T-helper 1 cell (primary cell): ENCODE measurements around the gene TIMP3.

Experiments used
- DNase-seq, 5 donors: peaks; one replicate each; pipeline ENCODE4 v3.0.0-alpha.2; 2012 to 2020

Gene TIMP3

GRCh38 chr22:32830957-32831356, 29.5 kb downstream of the TIMP3 start:
- DNase-seq, result no peak

GRCh38 chr22:32831584-32831983, 30.1 kb downstream of the TIMP3 start:
- DNase-seq, result no peak

GRCh38 chr22:32832174-32832573, 30.7 kb downstream of the TIMP3 start:
- DNase-seq, result no peak

GRCh38 chr22:32836280-32837123, 35.0 kb downstream of the TIMP3 start:
- no peak for DNase-seq

- no peak for DNase-seq
Observed at GRCh38 chr22:32837142-32837541, 35.6 kb downstream of the TIMP3 start.

- DNase-seq, result no peak
Observed at GRCh38 chr22:32837803-32838202, 36.3 kb downstream of the TIMP3 start.

GRCh38 chr22:32839831-32840584, 38.5 kb downstream of the TIMP3 start:
- DNase-seq, result no peak

GRCh38 chr22:32841175-32841574, 39.7 kb downstream of the TIMP3 start:
- no peak for DNase-seq

GRCh38 chr22:32842486-32842885, 41.0 kb downstream of the TIMP3 start:
- no peak for DNase-seq

GRCh38 chr22:32843300-32843699, 41.8 kb downstream of the TIMP3 start:
- DNase-seq, result no peak

GRCh38 chr22:32844251-32844650, 42.7 kb downstream of the TIMP3 start:
- DNase-seq, result no peak

GRCh38 chr22:32846780-32847491, 45.4 kb downstream of the TIMP3 start:
- no peak for DNase-seq

- no peak for DNase-seq
Observed at GRCh38 chr22:32848226-32848625, 46.7 kb downstream of the TIMP3 start.

GRCh38 chr22:32849501-32849900, 48.0 kb downstream of the TIMP3 start:
- no peak for DNase-seq

- DNase-seq, result no peak
Observed at GRCh38 chr22:32850157-32850556, 48.7 kb downstream of the TIMP3 start.

- no peak for DNase-seq
Observed at GRCh38 chr22:32850591-32851517, 49.3 kb downstream of the TIMP3 start.

GRCh38 chr22:32852395-32853251, 51.1 kb downstream of the TIMP3 start:
- DNase-seq, result no peak

- DNase-seq, result no peak
Observed at GRCh38 chr22:32853662-32854061, 52.2 kb downstream of the TIMP3 start.

GRCh38 chr22:32854351-32854804, 52.9 kb downstream of the TIMP3 start:
- no peak for DNase-seq

- DNase-seq, result no peak
Observed at GRCh38 chr22:32855045-32855756, 53.7 kb downstream of the TIMP3 start.
